GM19193 (cell line): ENCODE measurements around the gene GTF2A1.

Experiments used
- POLR2A ChIP-seq: IDR thresholded peaks from 4 replicates; pipeline ENCODE4 v1.6.1; 2011; ENCODE audit not compliant: insufficient read depth, insufficient read length; ENCODE audit errors: extremely low read depth

The GTF2A1 gene

GRCh38 chr14:81129242-81129641, 91.5 kb downstream of the GTF2A1 start:
- TF ChIP-seq POLR2A: no peak

- no peak for TF ChIP-seq POLR2A
Observed at GRCh38 chr14:81127785-81128184, 93.0 kb downstream of the GTF2A1 start.

- TF ChIP-seq POLR2A: no peak
Observed at GRCh38 chr14:81125536-81125935, 95.2 kb downstream of the GTF2A1 start.
